GM10248 (cell line): ENCODE measurements around the gene MAGEA3.
"Not testable (repeated sequence)": the region's sequence is repeated elsewhere in the genome, so short reads cannot be mapped to it uniquely, and the experiment has no call there.

Experiments used
- CTCF ChIA-PET: fragments of 300-600 bp; sonication (Branson Sonifier 250); formaldehyde crosslinking; extraction: SDS; loops from one replicate; lab custom pipeline; 2021; ENCODE audit warnings: antibody characterized with exemption; lab: Yijun Ruan, JAX
- POLR2A ChIA-PET: fragments of 350-650 bp; sonication (Branson Sonifier 250); formaldehyde crosslinking; extraction: SDS; loops from one replicate; lab custom pipeline; 2020; ENCODE audit warnings: antibody characterized with exemption; lab: Yijun Ruan, JAX
- DNase-seq: peaks from one replicate; pipeline ENCODE4 v3.0.0; 2012; ENCODE audit errors: extremely low spot score
- CTCF ChIP-seq: IDR thresholded peaks from 2 replicates; pipeline ENCODE4 v1.5.1; 2012; ENCODE audit warnings: mild to moderate bottlenecking, low read depth; ENCODE audit errors: extremely low read depth, missing control alignments, control extremely low read depth

MAGEA3 gene, protein sequence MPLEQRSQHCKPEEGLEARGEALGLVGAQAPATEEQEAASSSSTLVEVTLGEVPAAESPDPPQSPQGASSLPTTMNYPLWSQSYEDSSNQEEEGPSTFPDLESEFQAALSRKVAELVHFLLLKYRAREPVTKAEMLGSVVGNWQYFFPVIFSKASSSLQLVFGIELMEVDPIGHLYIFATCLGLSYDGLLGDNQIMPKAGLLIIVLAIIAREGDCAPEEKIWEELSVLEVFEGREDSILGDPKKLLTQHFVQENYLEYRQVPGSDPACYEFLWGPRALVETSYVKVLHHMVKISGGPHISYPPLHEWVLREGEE

GRCh38 chrX:152697952-152698931 is at the start of gene MAGEA3:
Gene MAGEA3, plus strand, starts transcription at chrX:152698794. Its CDS starts 2,039 bp downstream, at chrX:152700833.
- DNase-seq, POLR2A ChIA-PET, CTCF ChIA-PET: not testable (repeated sequence)

DNA sequence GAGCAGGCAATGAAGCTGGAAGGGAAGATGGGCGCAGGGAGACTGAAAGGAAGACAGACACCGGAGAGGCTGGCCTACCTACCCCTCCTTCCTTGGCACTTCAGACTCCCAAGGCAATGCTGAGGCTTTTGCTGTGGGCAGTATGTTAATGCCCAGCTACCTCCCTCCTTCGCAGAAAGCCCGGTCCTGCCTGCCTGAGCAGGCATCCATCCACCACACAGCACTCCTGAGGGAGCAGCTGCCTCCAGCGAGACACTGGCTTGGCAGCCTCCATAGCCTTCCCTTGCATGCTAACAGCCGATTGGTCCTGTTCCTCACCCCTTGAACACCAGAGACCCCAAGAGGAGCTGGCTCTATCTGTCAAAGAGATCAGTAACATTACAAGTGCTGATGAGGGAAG is 46.5 kb upstream of the MAGEA3 start:
- ChIA-PET POLR2A (no interaction called here), CTCF (interaction anchor here (1.1 to 1.4 kb wide), 3 partner anchors 8 to 19 kb away, joined by 3 to 4 read pairs (median 3); no protein-coding TSS in a partner anchor)
- TF ChIP-seq CTCF = no peak
- no peak for DNase-seq

DNA sequence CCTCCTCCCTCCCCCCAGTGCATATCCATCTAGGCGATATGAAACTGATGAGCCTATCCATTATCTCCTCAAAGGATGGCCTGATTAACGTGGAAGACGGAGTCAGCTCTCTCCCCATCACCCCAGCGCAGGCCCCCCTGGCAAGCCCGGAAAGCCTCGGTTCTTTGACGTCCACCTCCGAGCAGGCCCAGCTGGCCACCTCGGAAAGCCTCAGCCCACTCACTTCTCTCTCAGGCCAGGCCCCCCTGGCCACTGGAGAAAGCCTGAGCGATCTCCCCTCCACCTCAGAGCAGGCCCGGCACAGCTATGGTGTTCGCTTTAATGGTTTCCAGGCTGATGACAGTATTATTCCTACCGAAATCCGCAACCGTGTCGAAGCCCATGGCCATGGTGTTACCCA is 46.1 kb upstream of the MAGEA3 start:
- CTCF ChIA-PET = interaction anchor here (1.1 to 1.4 kb wide), 3 partner anchors 9 to 20 kb away, joined by 3 to 4 read pairs (median 3); no protein-coding TSS in a partner anchor
- POLR2A ChIA-PET = no interaction called here
- no peak for TF ChIP-seq CTCF
- no peak for DNase-seq

- CTCF ChIA-PET = no interaction called here
- no peak for TF ChIP-seq CTCF
- POLR2A ChIA-PET = no interaction called here
- no peak for DNase-seq
Observed at GRCh38 chrX:152656087-152656486, 42.5 kb upstream of the MAGEA3 start.

DNA sequence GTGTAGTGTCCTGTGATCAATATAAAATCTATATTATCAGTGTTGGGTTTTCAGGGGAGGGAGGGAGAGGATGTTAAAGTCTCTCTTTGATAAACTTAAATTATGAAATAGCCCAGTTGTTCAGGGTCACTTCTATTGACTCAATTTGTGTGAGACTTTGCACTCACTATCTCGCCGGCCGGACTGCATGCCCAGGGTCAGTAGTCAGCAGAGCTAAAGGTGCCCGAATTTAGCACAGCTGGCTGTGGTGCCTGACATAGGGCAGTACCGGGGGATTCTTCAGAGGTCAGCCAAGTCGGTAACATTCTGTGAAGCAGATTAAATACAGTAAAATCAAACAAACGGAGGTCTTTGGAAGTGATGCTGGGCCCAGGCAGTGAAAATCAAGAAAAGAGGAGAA is 41.7 kb upstream of the MAGEA3 start:
- ChIA-PET POLR2A (no interaction called here), CTCF (no interaction called here)
- DNase-seq = no peak
- TF ChIP-seq CTCF = no peak

DNA sequence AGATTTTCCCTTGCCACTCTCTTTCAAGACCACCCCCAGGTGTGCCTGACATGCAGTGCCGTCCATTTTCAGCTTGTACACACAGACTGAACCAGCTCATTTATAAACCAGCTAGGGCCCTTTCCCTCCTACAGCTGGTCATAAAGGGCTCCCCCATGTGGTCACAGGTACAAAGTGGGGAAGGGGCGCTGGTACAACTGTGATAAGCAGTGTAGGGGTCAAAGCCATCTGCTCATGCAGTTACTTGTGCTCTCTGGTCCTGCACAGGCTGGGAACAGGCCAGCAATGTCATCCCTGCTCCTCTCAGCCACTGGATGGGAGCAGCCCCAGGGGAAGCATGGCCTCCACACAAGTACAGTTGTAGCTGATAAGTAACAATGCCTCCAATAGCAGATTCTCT is 40.3 kb upstream of the MAGEA3 start:
- TF ChIP-seq CTCF = no peak
- ChIA-PET POLR2A (no interaction called here), CTCF (no interaction called here)
- no peak for DNase-seq
